ENCODE data around the gene LRP2BP.

The LRP2BP gene

DNA sequence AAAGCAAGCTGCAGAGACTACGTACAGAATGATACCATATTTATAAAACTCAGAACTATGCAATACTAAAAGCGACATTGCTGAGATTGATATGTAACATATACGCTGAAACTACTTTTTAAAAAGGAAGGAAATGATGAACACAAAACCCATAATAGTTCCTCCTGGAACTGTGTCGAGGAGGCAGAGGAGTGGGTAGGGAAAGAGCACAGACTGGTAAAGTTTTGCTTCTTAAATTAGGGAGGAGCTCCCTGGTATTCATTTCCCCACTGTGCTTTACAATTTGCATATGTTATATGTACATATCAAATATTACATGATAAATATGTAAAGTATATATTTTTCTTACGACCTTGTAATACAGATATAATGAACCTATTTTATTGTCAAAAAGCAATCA, 16.1 kb upstream of the LRP2BP start:
- TF ChIP-seq, protein P1, sequence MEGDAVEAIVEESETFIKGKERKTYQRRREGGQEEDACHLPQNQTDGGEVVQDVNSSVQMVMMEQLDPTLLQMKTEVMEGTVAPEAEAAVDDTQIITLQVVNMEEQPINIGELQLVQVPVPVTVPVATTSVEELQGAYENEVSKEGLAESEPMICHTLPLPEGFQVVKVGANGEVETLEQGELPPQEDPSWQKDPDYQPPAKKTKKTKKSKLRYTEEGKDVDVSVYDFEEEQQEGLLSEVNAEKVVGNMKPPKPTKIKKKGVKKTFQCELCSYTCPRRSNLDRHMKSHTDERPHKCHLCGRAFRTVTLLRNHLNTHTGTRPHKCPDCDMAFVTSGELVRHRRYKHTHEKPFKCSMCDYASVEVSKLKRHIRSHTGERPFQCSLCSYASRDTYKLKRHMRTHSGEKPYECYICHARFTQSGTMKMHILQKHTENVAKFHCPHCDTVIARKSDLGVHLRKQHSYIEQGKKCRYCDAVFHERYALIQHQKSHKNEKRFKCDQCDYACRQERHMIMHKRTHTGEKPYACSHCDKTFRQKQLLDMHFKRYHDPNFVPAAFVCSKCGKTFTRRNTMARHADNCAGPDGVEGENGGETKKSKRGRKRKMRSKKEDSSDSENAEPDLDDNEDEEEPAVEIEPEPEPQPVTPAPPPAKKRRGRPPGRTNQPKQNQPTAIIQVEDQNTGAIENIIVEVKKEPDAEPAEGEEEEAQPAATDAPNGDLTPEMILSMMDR (IDR thresholded peaks at IDR 0.05; ENCODE audit: borderline replicate concordance, control extremely low read depth, extremely low read depth, insufficient read depth, missing control alignments): no peak
- DNase-seq (ENCODE audit: low spot score): no peak
- in situ Hi-C loops (cut with MboI; ENCODE audit: low sequenced_read_pairs, unreplicated experiment): no loop called here

DNA sequence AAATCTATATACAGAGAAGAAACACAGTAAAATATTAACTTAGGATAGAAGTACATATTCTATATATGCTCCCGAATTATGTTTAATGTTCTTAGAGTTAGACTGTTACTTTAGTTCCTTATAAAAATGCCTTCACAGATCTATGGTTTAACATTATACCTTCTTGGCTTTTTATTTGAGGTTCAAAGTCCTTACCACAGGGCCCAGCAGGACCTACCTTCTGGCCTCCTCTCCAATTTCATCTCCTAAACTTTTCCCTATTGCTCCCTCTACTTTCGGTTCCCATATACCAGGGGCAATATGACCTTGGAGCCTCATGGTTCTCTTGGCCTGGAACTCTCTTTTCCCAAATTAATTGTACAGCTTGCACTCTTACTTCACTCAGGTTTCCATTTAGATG, 12.7 kb upstream of the LRP2BP start:
- TF ChIP-seq, protein P1 (IDR thresholded peaks at IDR 0.05; ENCODE audit: borderline replicate concordance, control extremely low read depth, extremely low read depth, insufficient read depth, missing control alignments): no peak
- in situ Hi-C loops (cut with MboI; ENCODE audit: low sequenced_read_pairs, unreplicated experiment): no loop called here
- no peak for DNase-seq (ENCODE audit: low spot score)

DNA sequence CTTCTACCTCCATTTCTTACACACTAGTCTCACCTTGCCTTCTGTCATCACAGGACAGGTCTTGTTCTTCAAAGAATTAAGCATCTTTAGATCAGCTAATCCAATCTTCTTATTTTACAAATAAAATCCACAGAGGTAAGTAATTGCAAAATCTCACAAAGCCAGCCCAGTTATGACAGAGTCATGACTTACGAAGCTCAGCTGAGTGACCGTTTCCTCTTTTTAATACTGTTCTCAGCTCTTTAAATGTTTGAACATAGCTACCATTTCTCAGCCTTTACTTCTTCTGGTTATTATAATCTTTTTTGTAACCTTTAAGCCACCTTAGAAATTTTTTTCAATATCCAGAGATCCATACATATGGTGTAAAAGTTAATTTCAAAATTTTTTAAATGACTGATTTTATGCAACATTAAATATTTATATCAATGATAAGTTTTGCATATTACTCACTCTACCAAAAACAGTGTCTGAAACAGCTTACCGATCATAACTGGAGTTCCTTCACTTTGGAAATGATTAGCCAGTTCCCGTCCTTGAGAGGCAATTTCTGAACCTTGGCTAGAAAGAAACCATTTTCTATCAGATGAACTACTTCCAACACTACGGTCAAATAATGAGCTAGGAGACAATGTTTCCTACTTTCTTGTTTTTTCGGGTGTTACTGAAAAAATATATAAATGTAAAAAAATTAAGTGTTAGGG, 9.7 kb upstream of the LRP2BP start:
- in situ Hi-C loops (cut with MboI; ENCODE audit: low sequenced_read_pairs, unreplicated experiment): no loop called here
- TF ChIP-seq, protein P1 (IDR thresholded peaks at IDR 0.05; ENCODE audit: borderline replicate concordance, control extremely low read depth, extremely low read depth, insufficient read depth, missing control alignments): no peak

DNA sequence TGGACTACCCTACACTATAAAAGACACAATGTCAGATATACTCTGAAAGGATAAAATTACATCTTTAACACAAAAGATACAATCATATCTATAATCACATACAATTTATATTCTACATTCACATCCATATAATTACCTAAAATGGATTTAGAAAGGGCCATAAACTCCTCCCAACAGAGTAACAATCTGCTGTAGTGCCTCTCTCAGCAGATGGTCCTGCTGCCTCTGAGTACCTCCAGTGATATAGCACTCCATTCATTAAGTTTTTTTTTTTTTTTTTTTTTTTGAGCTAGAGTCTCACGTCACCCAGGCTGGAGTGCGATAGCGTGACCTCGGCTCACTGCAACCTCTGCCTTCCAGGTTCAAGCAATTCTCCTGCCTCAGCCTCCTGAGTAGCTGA, 8.3 kb upstream of the LRP2BP start:
- DNase-seq (ENCODE audit: low spot score): no peak
- in situ Hi-C loops (cut with MboI; ENCODE audit: low sequenced_read_pairs, unreplicated experiment): no loop called here
- TF ChIP-seq, protein P1 (IDR thresholded peaks at IDR 0.05; ENCODE audit: borderline replicate concordance, control extremely low read depth, extremely low read depth, insufficient read depth, missing control alignments): no peak

More for the DNA sequence above, 9.7 kb upstream of the LRP2BP start:
- peak; percentile 42 for DNase-seq (ENCODE audit: low spot score)

DNA sequence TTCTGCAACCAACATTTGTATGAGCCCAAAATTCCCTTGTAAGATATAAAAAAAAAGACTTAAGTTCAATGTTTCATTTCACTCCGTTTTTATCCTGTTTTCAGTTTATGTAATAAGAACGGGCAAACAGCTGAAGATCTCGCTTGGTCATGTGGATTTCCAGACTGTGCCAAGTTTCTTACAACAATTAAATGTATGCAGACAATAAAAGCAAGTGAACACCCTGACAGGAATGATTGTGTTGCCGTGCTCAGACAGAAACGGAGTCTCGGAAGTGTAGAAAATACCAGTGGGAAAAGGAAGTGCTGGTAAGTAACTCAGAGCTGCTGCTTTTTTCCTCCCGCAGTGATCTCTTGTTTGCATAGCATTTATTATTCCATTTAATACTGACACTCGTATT, 3.7 kb upstream of the LRP2BP start:
- in situ Hi-C loops (cut with MboI; ENCODE audit: low sequenced_read_pairs, unreplicated experiment): no loop called here
- no peak for DNase-seq (ENCODE audit: low spot score)

DNA sequence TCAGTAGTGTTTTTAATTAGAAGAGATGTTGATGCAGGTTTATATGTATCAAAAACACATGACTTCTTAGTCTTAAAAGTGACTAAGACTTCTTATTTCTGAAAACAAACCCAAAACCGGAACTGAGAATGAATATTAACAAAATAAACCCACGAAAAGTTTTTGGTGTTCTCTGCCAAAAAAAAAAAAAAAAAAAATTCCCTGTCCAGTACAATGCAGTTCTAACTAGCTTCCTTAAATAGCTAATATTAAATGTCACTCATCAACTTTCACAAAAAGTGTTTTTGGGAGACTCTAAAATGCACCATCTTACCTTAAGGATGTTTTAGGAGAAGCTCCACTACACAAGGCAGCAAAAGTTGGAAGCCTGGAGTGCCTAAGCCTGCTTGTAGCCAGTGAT, 2.9 kb upstream of the LRP2BP start:
- TF ChIP-seq, protein P1 (IDR thresholded peaks at IDR 0.05; ENCODE audit: borderline replicate concordance, control extremely low read depth, extremely low read depth, insufficient read depth, missing control alignments): no peak
- DNase-seq (ENCODE audit: low spot score): no peak
- in situ Hi-C loops (cut with MboI; ENCODE audit: low sequenced_read_pairs, unreplicated experiment): no loop called here

More for the DNA sequence above, 3.7 kb upstream of the LRP2BP start:
- TF ChIP-seq, protein P1 (IDR thresholded peaks at IDR 0.05; ENCODE audit: borderline replicate concordance, control extremely low read depth, extremely low read depth, insufficient read depth, missing control alignments): no peak

All from GM13976 (cell line).